Retinal pigment epithelial cell (primary cell): ENCODE measurements around the gene PTAFR.
A peak's percentile ranks its signal among the peaks of the same experiment; 100 is the strongest.

Experiments
- DNase-seq: peaks from one replicate; pipeline ENCODE4 v3.0.0-alpha.2; 2010; ENCODE audit warnings: low read depth
- H3K4me3 ChIP-seq: 2 replicates; pipeline ENCODE4 v1.5.1; 2011; ENCODE audit warnings: mild to moderate bottlenecking, low read length, control low read depth, moderate library complexity
- TF ChIP-seq, protein P1 (sequence below): conservative IDR thresholded peaks from 2 replicates; pipeline ENCODE4 v1.5.1; 2011; ENCODE audit warnings: low read depth, low read length, control low read depth, inconsistent platforms

The PTAFR gene, protein sequence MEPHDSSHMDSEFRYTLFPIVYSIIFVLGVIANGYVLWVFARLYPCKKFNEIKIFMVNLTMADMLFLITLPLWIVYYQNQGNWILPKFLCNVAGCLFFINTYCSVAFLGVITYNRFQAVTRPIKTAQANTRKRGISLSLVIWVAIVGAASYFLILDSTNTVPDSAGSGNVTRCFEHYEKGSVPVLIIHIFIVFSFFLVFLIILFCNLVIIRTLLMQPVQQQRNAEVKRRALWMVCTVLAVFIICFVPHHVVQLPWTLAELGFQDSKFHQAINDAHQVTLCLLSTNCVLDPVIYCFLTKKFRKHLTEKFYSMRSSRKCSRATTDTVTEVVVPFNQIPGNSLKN

DNA sequence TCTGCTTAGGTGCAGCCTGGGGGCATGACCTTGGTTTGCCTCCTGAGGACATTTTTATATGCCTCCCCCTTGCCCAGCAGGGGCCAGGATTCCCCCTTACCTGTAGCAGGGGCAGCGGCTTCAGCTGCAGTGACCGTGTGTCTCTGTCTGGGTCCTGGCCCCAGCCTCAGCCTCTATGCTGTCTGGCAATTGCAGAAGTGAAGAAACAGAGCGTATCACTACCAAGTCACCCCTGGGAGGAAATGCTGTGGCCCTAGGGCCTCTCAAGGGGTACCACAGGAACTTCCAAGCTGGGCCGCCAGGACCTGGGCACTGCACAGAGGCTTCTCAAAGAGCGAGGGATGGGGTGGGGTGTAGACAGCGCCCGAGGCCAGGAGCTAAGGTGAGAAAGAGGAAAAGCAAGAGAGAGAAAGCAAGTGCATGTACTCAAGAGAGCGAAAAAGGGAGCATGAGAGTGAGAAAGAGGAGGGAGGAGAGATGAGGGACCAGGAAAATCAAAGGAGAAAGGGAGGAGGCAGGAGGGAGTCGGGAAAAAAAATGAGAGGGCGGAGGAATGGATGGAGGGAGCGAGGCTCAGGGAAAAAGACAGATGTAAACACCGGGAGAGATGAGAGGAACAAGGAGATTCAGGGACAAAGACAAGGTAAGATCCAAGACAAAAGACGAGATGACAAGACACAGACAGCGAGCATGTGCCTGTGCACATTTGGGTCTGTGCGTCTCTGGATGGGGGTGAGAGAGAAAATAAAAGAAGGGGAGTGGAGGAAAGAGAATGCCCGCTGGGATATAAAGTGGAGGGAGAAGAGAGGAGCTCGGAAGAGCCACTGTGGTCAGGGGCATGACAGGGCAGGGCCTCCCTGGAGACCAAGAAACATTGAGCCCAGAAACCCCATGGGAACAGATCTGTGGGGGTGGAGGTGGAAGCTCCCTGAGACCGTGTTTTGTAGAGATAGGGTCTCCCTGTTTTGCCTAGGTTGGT, at the start of gene PTAFR:
TSS of gene PTAFR (minus strand) at position 199 of the 979 bp plus-strand sequence. CDS start 25,669 bp downstream, outside the sequence.
- TF ChIP-seq, protein P1, sequence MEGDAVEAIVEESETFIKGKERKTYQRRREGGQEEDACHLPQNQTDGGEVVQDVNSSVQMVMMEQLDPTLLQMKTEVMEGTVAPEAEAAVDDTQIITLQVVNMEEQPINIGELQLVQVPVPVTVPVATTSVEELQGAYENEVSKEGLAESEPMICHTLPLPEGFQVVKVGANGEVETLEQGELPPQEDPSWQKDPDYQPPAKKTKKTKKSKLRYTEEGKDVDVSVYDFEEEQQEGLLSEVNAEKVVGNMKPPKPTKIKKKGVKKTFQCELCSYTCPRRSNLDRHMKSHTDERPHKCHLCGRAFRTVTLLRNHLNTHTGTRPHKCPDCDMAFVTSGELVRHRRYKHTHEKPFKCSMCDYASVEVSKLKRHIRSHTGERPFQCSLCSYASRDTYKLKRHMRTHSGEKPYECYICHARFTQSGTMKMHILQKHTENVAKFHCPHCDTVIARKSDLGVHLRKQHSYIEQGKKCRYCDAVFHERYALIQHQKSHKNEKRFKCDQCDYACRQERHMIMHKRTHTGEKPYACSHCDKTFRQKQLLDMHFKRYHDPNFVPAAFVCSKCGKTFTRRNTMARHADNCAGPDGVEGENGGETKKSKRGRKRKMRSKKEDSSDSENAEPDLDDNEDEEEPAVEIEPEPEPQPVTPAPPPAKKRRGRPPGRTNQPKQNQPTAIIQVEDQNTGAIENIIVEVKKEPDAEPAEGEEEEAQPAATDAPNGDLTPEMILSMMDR: no peak
- no peak for DNase-seq
- H3K4me3 ChIP-seq: no peak within 1 kb of the TSS

DNA sequence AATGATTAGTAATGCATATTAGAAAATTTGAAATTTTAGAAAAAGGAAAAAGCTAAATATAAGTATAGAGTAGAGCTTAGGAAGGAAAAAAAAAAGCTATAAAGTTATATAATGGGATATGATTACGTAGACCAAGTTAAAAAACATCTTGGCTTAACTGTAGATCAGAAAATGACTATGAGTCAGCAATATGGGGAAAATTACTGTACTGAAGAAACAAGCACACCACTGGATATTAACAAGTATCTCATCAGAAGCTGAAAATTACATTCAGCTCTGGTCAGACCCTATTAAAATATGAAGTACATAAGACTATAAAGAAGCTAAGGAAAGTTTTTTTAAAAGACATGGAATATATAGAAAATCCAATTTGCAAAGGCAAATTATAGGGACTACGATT, 36.8 kb upstream of the PTAFR start:
- TF ChIP-seq, protein P1: no peak
- H3K4me3 ChIP-seq: no peak overlapping the region
- DNase-seq: no peak

DNA sequence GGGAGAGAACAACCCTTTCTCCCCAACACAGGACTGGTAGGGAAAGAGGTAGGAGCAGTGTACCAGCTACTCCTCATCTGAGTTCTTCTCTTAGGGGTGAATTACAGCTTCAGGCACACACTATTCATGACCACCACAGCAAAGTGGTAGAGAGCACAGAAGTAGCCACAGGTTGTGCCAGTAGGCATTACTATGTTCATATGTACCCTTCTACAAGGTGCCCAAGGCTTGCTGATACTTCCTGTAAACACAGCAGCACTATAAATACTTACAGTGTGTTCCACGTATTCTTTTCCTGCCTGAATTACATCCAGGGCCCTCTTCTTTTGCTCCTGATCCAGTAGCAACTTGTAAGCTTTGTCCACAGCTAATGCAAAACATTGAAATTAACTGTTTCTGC, 33.2 kb upstream of the PTAFR start:
- no peak overlapping the region for H3K4me3 ChIP-seq
- no peak for DNase-seq
- TF ChIP-seq, protein P1: no peak

DNA sequence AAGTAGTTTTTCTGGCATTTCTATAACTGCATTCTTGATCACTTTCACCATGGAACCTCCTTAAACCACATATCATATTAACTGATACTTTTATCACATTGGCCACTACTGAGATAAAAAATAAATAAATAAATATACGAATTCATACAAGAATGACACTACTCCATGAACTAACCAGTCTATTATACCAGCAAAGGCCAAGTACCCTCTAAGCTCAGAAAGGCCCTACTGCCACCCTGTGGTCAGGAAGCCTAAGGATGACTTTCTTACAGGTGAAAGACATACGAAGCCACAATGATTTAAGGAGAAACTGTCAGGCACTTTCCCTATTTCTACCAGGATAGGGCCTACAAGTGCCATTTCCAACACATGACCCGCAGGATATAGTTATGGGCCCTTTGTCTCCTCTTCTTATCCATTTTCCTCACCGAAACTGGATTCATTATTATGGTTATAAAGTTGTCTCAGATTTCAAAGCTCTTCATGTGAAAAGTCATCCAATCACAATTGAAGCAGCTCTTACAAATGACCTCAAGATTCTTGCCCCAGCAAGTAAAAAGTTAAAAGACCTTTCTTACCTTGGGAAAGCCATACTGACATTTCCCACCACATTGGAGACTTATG, 32.4 kb upstream of the PTAFR start:
- no peak overlapping the region for H3K4me3 ChIP-seq
- peak; percentile 18 for DNase-seq
- TF ChIP-seq, protein P1: peak; percentile 81

DNA sequence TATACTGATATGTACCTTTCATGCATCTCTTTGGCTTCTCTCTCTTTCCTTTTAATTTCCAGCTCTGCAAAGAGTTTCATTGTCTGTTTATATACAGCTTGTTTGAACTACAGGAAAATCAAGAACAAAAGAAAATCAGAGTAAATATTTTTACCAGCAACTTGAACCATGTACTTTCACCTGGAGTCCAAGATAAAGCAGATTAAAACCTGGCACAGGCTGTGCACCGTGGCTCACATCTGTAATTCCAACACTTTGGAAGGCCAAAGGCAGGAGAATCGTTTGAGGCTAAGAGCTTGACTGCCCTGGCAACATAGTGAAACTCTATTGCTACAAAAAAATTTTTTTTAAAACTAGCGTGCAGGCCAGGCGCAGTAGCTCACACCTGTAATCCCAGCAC, 28.8 kb upstream of the PTAFR start:
- H3K4me3 ChIP-seq: no peak overlapping the region
- TF ChIP-seq, protein P1: no peak
- no peak for DNase-seq

DNA sequence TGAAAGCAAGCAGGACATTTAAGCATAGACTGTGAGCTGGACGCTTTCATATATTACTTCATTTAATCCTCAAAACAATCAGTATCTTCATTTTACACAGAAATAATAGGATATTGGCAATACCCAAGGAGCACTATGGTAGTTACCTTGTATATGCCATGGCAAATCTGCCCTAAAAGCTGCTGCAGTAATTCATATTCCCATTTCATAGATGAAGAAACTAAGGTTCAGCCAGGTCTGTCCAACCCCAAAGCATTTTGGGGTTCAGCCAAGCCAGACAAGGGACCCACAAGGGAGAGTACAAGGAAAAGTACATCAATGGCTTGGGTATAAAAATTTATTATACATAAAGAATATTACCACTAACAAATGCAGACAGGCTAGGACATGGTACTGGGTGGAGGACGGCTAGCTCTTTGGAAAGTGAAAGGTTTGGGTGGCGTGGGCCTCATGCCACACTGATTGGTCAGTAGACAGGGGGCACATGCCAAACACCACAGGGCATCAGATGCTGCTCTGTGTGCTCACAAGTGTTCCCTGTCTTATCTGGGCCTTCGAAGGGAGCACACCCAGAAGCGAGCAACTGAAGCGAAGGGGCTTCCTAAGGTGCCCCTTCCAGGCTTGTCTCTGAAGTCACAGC, 23.9 kb upstream of the PTAFR start:
- no peak for DNase-seq
- no peak overlapping the region for H3K4me3 ChIP-seq
- TF ChIP-seq, protein P1: no peak
